Endothelial cell (in vitro differentiated cells): ENCODE measurements around the gene AIFM3. TPM values are rescaled to one million over a fixed set of nuclear protein-coding genes. Genes with fewer than 3 reads are reported as not detected.
"Not testable (repeated sequence)": the region's sequence is repeated elsewhere in the genome, so short reads cannot be mapped to it uniquely, and the experiment has no call there.

Source experiments
- DNase-seq: peaks from one replicate; pipeline ENCODE4 v3.0.0; 2021; ENCODE audit warnings: low spot score
- H3K27ac Mint-ChIP-seq: one replicate; pipeline ENCODE4 v1.8.0; 2021; ENCODE audit warnings: mixed read lengths, inconsistent platforms; ENCODE audit not compliant: unreplicated experiment
- H3K27me3 Mint-ChIP-seq: one replicate; pipeline ENCODE4 v1.8.0; 2021; ENCODE audit warnings: mild to moderate bottlenecking, moderate library complexity, mixed read lengths, inconsistent platforms; ENCODE audit not compliant: unreplicated experiment
- H3K36me3 Mint-ChIP-seq: one replicate; pipeline ENCODE4 v1.8.0; 2021; ENCODE audit warnings: mild to moderate bottlenecking, low read depth, mixed read lengths, inconsistent platforms; ENCODE audit not compliant: unreplicated experiment
- H3K4me1 Mint-ChIP-seq: one replicate; pipeline ENCODE4 v1.8.0; 2021; ENCODE audit warnings: mild to moderate bottlenecking, mixed read lengths, inconsistent platforms; ENCODE audit not compliant: unreplicated experiment
- H3K4me3 Mint-ChIP-seq: one replicate; pipeline ENCODE4 v1.8.0; 2021; ENCODE audit warnings: mild to moderate bottlenecking, mixed read lengths, inconsistent platforms; ENCODE audit not compliant: unreplicated experiment
- H3K9me3 Mint-ChIP-seq: one replicate; pipeline ENCODE4 v1.8.0; 2021; ENCODE audit warnings: mixed read lengths, inconsistent platforms; ENCODE audit not compliant: unreplicated experiment
- CTCF ChIP-seq: fragments of 200-600 bp; sonication (generic); IDR thresholded peaks from one replicate; pipeline ENCODE4 v1.5.0; 2021; ENCODE audit warnings: antibody characterized with exemption; ENCODE audit not compliant: unreplicated experiment
- total RNA-seq: library from RNA; stranded (reverse); fragmentation: NEBNext Ultra II Directional; extraction: Animal tissue kit (Norgen Biotek cat#: 25700); gene quantifications from one replicate; pipeline ENCODE4 v1.2.1, GENCODE V29; 2021; ENCODE audit not compliant: unreplicated experiment

AIFM3 gene
- total RNA-seq, 1 donor from 2014 or later = 0.15 TPM

- Mint-ChIP-seq H3K4me1 (no peaks in the 10 kb centered on the region), H3K36me3 (peaks cover 16% of the 10 kb centered on the region), H3K27ac (no peak overlapping the region), H3K27me3 (no peaks in the 10 kb centered on the region), H3K4me3 (peak overlapping the region; percentile 8), H3K9me3 (no peaks in the 10 kb centered on the region)
- no peak for TF ChIP-seq CTCF
- DNase-seq = no peak
These were observed 29.0 kb upstream of the AIFM3 start for GRCh38 chr22:20937794-20938671.

DNA sequence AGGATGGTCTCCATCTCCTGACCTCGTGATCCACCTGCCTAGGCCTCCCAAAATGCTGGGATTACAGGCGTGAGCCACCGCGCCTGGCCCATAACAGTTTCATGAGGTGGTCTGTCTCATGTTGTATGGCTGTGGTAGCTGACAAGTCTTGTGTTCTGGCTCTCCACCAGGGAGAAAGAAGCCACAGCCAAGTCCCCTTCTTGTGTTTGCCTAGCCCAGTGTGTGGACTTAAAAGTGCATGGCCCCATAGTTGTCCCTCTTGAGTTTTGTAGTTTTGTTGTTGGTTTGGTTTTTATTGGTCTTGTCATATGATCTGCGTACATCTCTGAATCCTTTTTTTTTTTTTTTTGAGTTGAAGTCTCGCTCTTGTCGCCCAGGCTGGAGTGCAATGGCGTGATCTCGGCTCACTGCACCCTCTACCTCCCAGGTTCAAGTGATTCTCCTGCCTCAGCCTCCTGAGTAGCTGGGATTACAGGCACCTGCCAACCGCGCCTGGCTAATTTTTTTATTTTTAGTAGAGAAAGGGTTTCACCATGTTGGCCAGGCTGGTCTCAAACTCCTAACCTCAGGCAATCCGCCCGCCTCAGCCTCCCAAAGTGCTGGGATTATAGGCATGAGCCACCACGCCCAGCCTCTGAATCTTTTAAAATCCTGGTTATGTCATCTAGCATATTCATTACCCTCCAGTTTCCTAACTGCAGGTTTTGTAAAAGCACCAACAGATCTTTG lies 27.4 kb upstream of the AIFM3 start:
- DNase-seq, H3K27ac Mint-ChIP-seq, H3K4me1 Mint-ChIP-seq: not testable (repeated sequence)

DNA sequence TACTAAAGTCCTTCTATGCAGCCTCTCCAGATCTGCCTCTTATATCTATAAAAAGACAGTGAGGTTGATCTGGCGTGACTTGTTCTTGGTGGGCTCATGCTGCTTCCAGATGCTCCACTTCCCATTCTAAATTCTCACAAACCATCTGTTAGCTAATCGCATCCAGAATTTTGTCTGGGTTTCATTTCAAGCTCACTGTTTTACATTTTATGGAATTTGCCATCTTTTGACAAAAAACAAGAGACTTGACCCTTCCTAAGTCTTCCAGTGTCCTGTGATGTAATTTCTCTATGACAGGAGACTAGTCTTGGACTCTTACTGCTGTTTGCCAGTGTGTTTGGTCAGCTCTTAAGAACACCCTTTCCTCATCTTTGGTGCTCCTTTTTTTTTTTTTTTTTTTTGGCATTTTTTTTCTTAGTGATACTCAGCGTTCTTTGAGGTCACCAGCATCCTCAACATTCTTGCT lies 26.8 kb upstream of the AIFM3 start:
- no peak for TF ChIP-seq CTCF
- Mint-ChIP-seq H3K9me3 (no peaks in the 10 kb centered on the region), H3K27me3 (no peaks in the 10 kb centered on the region), H3K4me1 (no peaks in the 10 kb centered on the region), H3K27ac (no peak overlapping the region), H3K36me3 (peaks cover 10% of the 10 kb centered on the region), H3K4me3 (no peak overlapping the region)
- no peak for DNase-seq

More for the DNA sequence above, 27.4 kb upstream of the AIFM3 start:
- H3K4me3 Mint-ChIP-seq, H3K27me3 Mint-ChIP-seq, H3K36me3 Mint-ChIP-seq, H3K9me3 Mint-ChIP-seq: not testable (repeated sequence)

DNA sequence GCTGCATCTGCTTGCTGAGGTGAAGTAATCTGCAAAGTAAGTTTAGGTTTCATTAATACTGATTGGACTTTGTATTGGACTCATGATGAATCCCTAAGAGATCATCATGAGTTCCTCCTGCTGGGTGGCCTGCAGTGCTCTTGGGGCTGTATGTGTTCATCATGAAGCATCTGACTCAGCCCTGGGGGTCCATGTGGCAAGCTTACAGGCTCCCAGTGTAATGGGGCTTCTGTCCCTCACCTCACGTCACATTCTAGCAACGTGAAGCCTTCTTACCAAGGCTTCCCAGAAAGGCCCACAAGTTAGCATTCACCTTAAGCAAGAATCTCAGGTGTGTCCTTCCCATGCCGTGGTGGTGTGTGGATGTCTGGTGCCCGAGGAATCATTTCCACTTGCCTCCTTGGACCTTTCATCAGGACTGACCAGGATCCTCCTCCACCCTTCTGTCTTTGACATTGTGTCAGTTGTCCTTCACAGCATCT lies 26.1 kb upstream of the AIFM3 start:
- no peak for DNase-seq
- H3K4me3 Mint-ChIP-seq = no peak overlapping the region
- no peak overlapping the region for H3K27ac Mint-ChIP-seq
- peaks cover 10% of the 10 kb centered on the region for H3K36me3 Mint-ChIP-seq
- no peak for TF ChIP-seq CTCF
- no peaks in the 10 kb centered on the region for H3K9me3 Mint-ChIP-seq
- H3K27me3 Mint-ChIP-seq = no peaks in the 10 kb centered on the region
- peaks cover 3% of the 10 kb centered on the region for H3K4me1 Mint-ChIP-seq

- H3K27me3 Mint-ChIP-seq, H3K4me3 Mint-ChIP-seq, H3K36me3 Mint-ChIP-seq, H3K9me3 Mint-ChIP-seq, H3K27ac Mint-ChIP-seq, DNase-seq: not testable (repeated sequence)
- H3K4me1 Mint-ChIP-seq = peaks cover 11% of the 10 kb centered on the region
These were observed 24.7 kb upstream of the AIFM3 start for GRCh38 chr22:20942203-20942902.
